ENCODE measurements around the gene ZFYVE26. TPM values are rescaled to one million over a fixed set of nuclear protein-coding genes. Genes with fewer than 3 reads are reported as not detected.

ZFYVE26 gene
- total and polyA plus RNA-seq, 2 of the 8 experiments (the other 6 are each of a cell fraction or from before 2014, with no cell fraction given): 13.0 to 23.3 TPM

GRCh38 chr14:67736771-67737170 lies 79.6 kb downstream of the ZFYVE26 start:
- Histone ChIP-seq H3K36me3 (ENCODE audit: control insufficient read depth in 2 of 4, insufficient read depth in 4 of 4, low read length in 3 of 4) (no peaks in the 10 kb centered on the region), H2BK5ac (ENCODE audit: low read depth, low read length) (no peak overlapping the region), H3K27me3 (replicated peaks in 1 of 4; ENCODE audit: control insufficient read depth in 3 of 4, extremely low read depth in 1 of 4, insufficient read depth in 3 of 4, low read length in 3 of 4) (no peaks in the 10 kb centered on the region), H3K14ac (ENCODE audit: insufficient read length) (no peak overlapping the region), H3K9me3 (ENCODE audit: insufficient read depth in 2 of 2, low read depth in 1 of 2, low read length in 1 of 2) (no peaks in the 10 kb centered on the region), H2AK5ac (ENCODE audit: low read depth, low read length) (no peak overlapping the region), H3K23ac (ENCODE audit: insufficient read length) (no peak overlapping the region), H3K56ac (replicated peaks; ENCODE audit: insufficient read length, low read depth, low read length) (no peak overlapping the region), H3K4me3 (ENCODE audit: extremely low read depth in 1 of 4, insufficient read depth in 2 of 4, low read depth in 3 of 4, low read length in 4 of 4) (no peak overlapping the region), H3K4ac (replicated peaks; ENCODE audit: insufficient read length, low read depth, low read length) (no peak overlapping the region), H4K91ac (replicated peaks; ENCODE audit: insufficient read length, low read length) (no peak overlapping the region), H2BK120ac (replicated peaks; ENCODE audit: low read depth, low read length) (no peak overlapping the region), H4K8ac (ENCODE audit: extremely low read depth, insufficient read depth, low read length) (no peak overlapping the region), H3K4me1 (replicated peaks in 1 of 4; ENCODE audit: control insufficient read depth in 3 of 4, insufficient read depth in 4 of 4, low read length in 3 of 4) (no peaks in the 10 kb centered on the region), H2BK20ac (ENCODE audit: low read length) (no peak overlapping the region), H3K79me2 (ENCODE audit: control insufficient read depth in 1 of 2, insufficient read depth in 2 of 2, low read length in 2 of 2) (no peaks in the 10 kb centered on the region), H2AFZ (ENCODE audit: low read length) (no peak overlapping the region), H2BK15ac (ENCODE audit: low read length) (no peak overlapping the region), H3K27ac (ENCODE audit: low read depth, low read length) (no peak overlapping the region), H4K20me1 (replicated peaks in 1 of 2; ENCODE audit: control insufficient read depth in 1 of 2, insufficient read depth in 2 of 2, low read length in 2 of 2) (no peaks in the 10 kb centered on the region), H3K9ac (replicated peaks in 1 of 4; ENCODE audit: extremely low read depth in 1 of 4, low read depth in 3 of 4, low read length in 3 of 4) (no peak overlapping the region), H4K5ac (ENCODE audit: insufficient read length, low read depth, low read length) (no peak overlapping the region), H3K79me1 (ENCODE audit: low read depth, low read length) (no peaks in the 10 kb centered on the region), H3K4me2 (ENCODE audit: insufficient read depth in 1 of 2, low read depth in 2 of 2, low read length in 2 of 2) (no peak overlapping the region), H2BK12ac (ENCODE audit: low read depth, low read length) (no peak overlapping the region), H3K23me2 (ENCODE audit: low read depth, low read length) (no peaks in the 10 kb centered on the region), H3K18ac (ENCODE audit: extremely low read depth, low read length) (no peak overlapping the region)
- DNase-seq (ENCODE audit: low read depth in 1 of 2, low spot score in 2 of 2) (no peak), FAIRE-seq (no peak)
- 98% methylated on average over 3 of the region's 4 CpGs; no CpG with 5 or more reads in 1 of the 2 experiments for WGBS, 2 experiments (ENCODE audit: extremely low coverage in 1 of 2, insufficient coverage in 1 of 2, insufficient read length in 1 of 2, insufficient replicate concordance in 2 of 2, low coverage in 1 of 2, low lambda C conversion rate in 2 of 2, missing lambda C conversion rate in 1 of 2)
- POLR2A ChIA-PET (ENCODE audit: partially characterized antibody): interaction anchor here (1.1 to 1.3 kb wide), 2 partner anchors 8 to 30 kb away, joined by 3 to 6 read pairs; no protein-coding TSS in a partner anchor
- TF ChIP-seq RBBP5 (IDR thresholded peaks at IDR 0.05; ENCODE audit: borderline replicate concordance, low read depth, low read length) (no peak), HDAC2 (IDR thresholded peaks at IDR 0.05; ENCODE audit: borderline replicate concordance in 1 of 2, low read depth in 2 of 2, low read length in 2 of 2) (no peak)
- CTCF ChIA-PET (ENCODE audit: partially characterized antibody): interaction anchor here (0.7 kb wide), 1 partner anchor 51 kb away, joined by 3 read pairs; no protein-coding TSS in a partner anchor

Measured in H1 (cell line).